Spleen (tissue), 7 donors: ENCODE results near the gene RAPSN.

ENCODE experiments used
- CTCF ChIP-seq, 11 experiments: fragments of 200-600 bp in 7 of 11; fragments of 450-650 bp in 4 of 11; sonication (generic) in 4 of 11; IDR thresholded peaks in 8 of 11; conservative IDR thresholded peaks in 3 of 11; 1 replicate in 7 of 11; 2 replicates in 4 of 11; pipeline versions ENCODE4 v1.4.0 to v1.8.0; 2016 to 2021; ENCODE audit warnings: antibody characterized with exemption in 11 of 11, inconsistent platforms in 4 of 11, mild to moderate bottlenecking in 1 of 11
- POLR2A ChIP-seq, 3 donors: fragments of 450-650 bp; IDR thresholded peaks; one replicate each; pipeline ENCODE4 v1.5.1; 2017; ENCODE audit warnings: antibody characterized with exemption in 3 of 3, mild to moderate bottlenecking in 1 of 3
- donor health status: DM: no; HTN: no; CAD: no; lungs with moderate emphysema.
- donor health status: DM: no; HTN: no; CAD: no.
- donor health status: DM: no; HTN: no; CAD: no.

- no peak for TF ChIP-seq CTCF (IDR thresholded peaks at IDR 0.05 in 8 of 11, conservative IDR thresholded peaks at IDR 0.05 in 3 of 11)
- TF ChIP-seq POLR2A (IDR thresholded peaks at IDR 0.05), result peak in 1 of 3 donors; percentile 14
Observed at GRCh38 chr11:47400768-47401279, 48.1 kb downstream of the RAPSN start.
